Measurements from ENCODE around the gene ZAP70.

The ZAP70 gene

GRCh38 chr2:97735161-97735561, 21.8 kb downstream of the ZAP70 start:
- H3K4me1 ChIP-seq (ENCODE audit: control insufficient read depth, low read length), result no peaks in the 10 kb centered on the region
- H3K4me3 ChIP-seq (ENCODE audit: low read length), result no peak overlapping the region
- TF ChIP-seq CTCF (IDR thresholded peaks at IDR 0.05; ENCODE audit: low read depth, low read length, poor library complexity, severe bottlenecking) (no peak), EZH2phosphoT487 (IDR thresholded peaks at IDR 0.05; ENCODE audit: borderline replicate concordance, low read length) (no peak)
- H3K27ac ChIP-seq (ENCODE audit: low read depth, low read length), result no peak overlapping the region
- H3K4me2 ChIP-seq (ENCODE audit: low read length), result no peak overlapping the region
- no peaks in the 10 kb centered on the region for H3K79me2 ChIP-seq (ENCODE audit: control insufficient read depth, low read length)
- H3F3A ChIP-seq (ENCODE audit: control insufficient read depth, insufficient read depth), result no peaks in the 10 kb centered on the region
- no peaks in the 10 kb centered on the region for H3K9me3 ChIP-seq (ENCODE audit: control insufficient read depth, insufficient read depth, low read length)
- no peaks in the 10 kb centered on the region for H3K9me2 ChIP-seq (replicated peaks; ENCODE audit: control insufficient read depth, low read length)
- H3K36me3 ChIP-seq (ENCODE audit: control insufficient read depth, low read length), result no peaks in the 10 kb centered on the region
- no peaks in the 10 kb centered on the region for H4K20me1 ChIP-seq (ENCODE audit: control insufficient read depth, insufficient read depth, low read depth, low read length)
- no peaks in the 10 kb centered on the region for H3K27me3 ChIP-seq (ENCODE audit: control insufficient read depth, low read length)

GRCh38 chr2:97736185-97736584, 22.8 kb downstream of the ZAP70 start:
- Histone ChIP-seq H3K9me2 (replicated peaks; ENCODE audit: control insufficient read depth, low read length) (no peaks in the 10 kb centered on the region), H3K27ac (ENCODE audit: low read depth, low read length) (no peak overlapping the region), H4K20me1 (ENCODE audit: control insufficient read depth, insufficient read depth, low read depth, low read length) (no peaks in the 10 kb centered on the region), H3K27me3 (ENCODE audit: control insufficient read depth, low read length) (no peaks in the 10 kb centered on the region), H3K79me2 (ENCODE audit: control insufficient read depth, low read length) (no peaks in the 10 kb centered on the region), H3K36me3 (ENCODE audit: control insufficient read depth, low read length) (no peaks in the 10 kb centered on the region), H3K4me2 (ENCODE audit: low read length) (no peak overlapping the region), H3K9me3 (ENCODE audit: control insufficient read depth, insufficient read depth, low read length) (no peaks in the 10 kb centered on the region), H3F3A (ENCODE audit: control insufficient read depth, insufficient read depth) (no peaks in the 10 kb centered on the region), H3K4me1 (ENCODE audit: control insufficient read depth, low read length) (no peaks in the 10 kb centered on the region), H3K4me3 (ENCODE audit: low read length) (no peak overlapping the region)
- TF ChIP-seq EZH2phosphoT487 (IDR thresholded peaks at IDR 0.05; ENCODE audit: borderline replicate concordance, low read length) (no peak), CTCF (IDR thresholded peaks at IDR 0.05; ENCODE audit: low read depth, low read length, poor library complexity, severe bottlenecking) (no peak)

GRCh38 chr2:97736608-97737330, 23.4 kb downstream of the ZAP70 start:
- H3K36me3 ChIP-seq (ENCODE audit: control insufficient read depth, low read length), result no peaks in the 10 kb centered on the region
- no peaks in the 10 kb centered on the region for H3K79me2 ChIP-seq (ENCODE audit: control insufficient read depth, low read length)

More at GRCh38 chr2:97736608-97737330, 23.4 kb downstream of the ZAP70 start:
- Histone ChIP-seq H3K27ac (ENCODE audit: low read depth, low read length) (no peak overlapping the region), H3K27me3 (ENCODE audit: control insufficient read depth, low read length) (no peaks in the 10 kb centered on the region), H3K4me3 (ENCODE audit: low read length) (no peak overlapping the region), H3K9me2 (replicated peaks; ENCODE audit: control insufficient read depth, low read length) (no peaks in the 10 kb centered on the region), H4K20me1 (ENCODE audit: control insufficient read depth, insufficient read depth, low read depth, low read length) (no peaks in the 10 kb centered on the region), H3K9me3 (ENCODE audit: control insufficient read depth, insufficient read depth, low read length) (no peaks in the 10 kb centered on the region), H3K4me1 (ENCODE audit: control insufficient read depth, low read length) (no peaks in the 10 kb centered on the region), H3F3A (ENCODE audit: control insufficient read depth, insufficient read depth) (no peaks in the 10 kb centered on the region), H3K4me2 (ENCODE audit: low read length) (no peak overlapping the region)
- TF ChIP-seq EZH2phosphoT487 (IDR thresholded peaks at IDR 0.05; ENCODE audit: borderline replicate concordance, low read length), result no peak
- no peak for TF ChIP-seq CTCF (IDR thresholded peaks at IDR 0.05; ENCODE audit: low read depth, low read length, poor library complexity, severe bottlenecking)

Measured in DOHH2 (cell line).